OCI-LY3 (cell line): ENCODE results near the gene RNF149.
"Not testable (repeated sequence)": the region's sequence is repeated elsewhere in the genome, so short reads cannot be mapped to it uniquely, and the experiment has no call there.

ENCODE experiments used
- CTCF ChIP-seq: fragments of 200-600, 300-600 bp; sonication (generic); IDR thresholded peaks from 2 replicates; pipeline ENCODE4 v1.5.1; 2014; ENCODE audit warnings: antibody characterized with exemption, low read length, low read depth
- EZH2phosphoT487 ChIP-seq: fragments of 200-600 bp; shearing (Covaris generic); IDR thresholded peaks from 2 replicates; pipeline ENCODE4 v1.6.1; 2018; ENCODE audit warnings: antibody characterized with exemption, mixed run types, low read depth

DNA sequence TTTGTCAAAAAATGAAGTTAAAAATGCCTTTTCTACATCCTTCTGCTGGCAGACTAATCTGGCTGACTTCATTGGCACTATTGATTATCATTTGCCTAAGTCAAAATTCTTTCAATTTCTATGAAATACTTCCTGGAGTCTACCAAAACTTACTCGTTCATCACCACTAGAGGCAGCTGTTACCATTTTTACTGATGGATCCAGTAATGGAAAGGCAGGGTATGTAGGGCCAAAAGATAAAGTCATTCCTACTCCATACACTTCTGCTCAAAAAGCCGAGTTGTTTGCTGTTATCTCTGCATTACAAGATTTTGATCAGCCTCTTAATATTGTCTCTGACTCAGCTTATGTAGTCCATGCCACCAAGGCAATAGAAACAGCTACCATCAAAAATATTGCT, 67.8 kb downstream of the RNF149 start:
- TF ChIP-seq CTCF: peak; percentile 55
- not testable (repeated sequence) for TF ChIP-seq EZH2phosphoT487
